Lower leg skin (tissue), 4 donors: Measurements from ENCODE around the gene TENM4. TPM values are rescaled to one million over a fixed set of nuclear protein-coding genes. Genes with fewer than 3 reads are reported as not detected.

ENCODE experiments used
- DNase-seq, 2 donors: peaks; one replicate each; pipeline ENCODE4 v3.0.0-alpha.2; 2019; ENCODE audit warnings: low spot score in 2 of 2
- H3K4me3 ChIP-seq: fragments of 200-600 bp; sonication (generic); 2 replicates; pipeline ENCODE4 v1.5.1; 2017; ENCODE audit warnings: mild to moderate bottlenecking, low read depth; ENCODE audit not compliant: poor library complexity, severe bottlenecking
- POLR2A ChIP-seq, 2 donors: fragments of 450-650 bp; IDR thresholded peaks; one replicate each; pipeline ENCODE4 v1.6.1; 2016 to 2017; ENCODE audit warnings: antibody characterized with exemption in 2 of 2, mild to moderate bottlenecking in 1 of 2, moderate library complexity in 1 of 2
- WGBS, 2 donors: methylation state at CpG; one replicate each; pipeline ENCODE4 v1.1.5; 2018; 5-methylcytosine and 5-hydroxymethylcytosine counted together
- intact Hi-C: fragments of 100-400 bp; cut with DNase I; formaldehyde crosslinking; loops from one replicate; pipeline ENCODE4 v1.15.0; 2023; ENCODE audit warnings: low total_unique reads
- microRNA counts, 2 donors: library from miRNA; unstranded; fragments of <30 nt; microRNA quantifications; one replicate each; lab custom pipeline; 2016
- microRNA-seq, 2 donors: library from miRNA; unstranded; fragments of <30 nt; microRNA quantifications; one replicate each; pipeline ENCODE4, GENCODE V29; 2016; ENCODE audit warnings: borderline replicate concordance in 2 of 2, borderline number of aligned reads in 1 of 2
- total RNA-seq, 4 donors: library from RNA; depleted of rRNA; stranded (reverse); fragments of >200 nt; gene quantifications; one replicate each; pipeline ENCODE4 v1.1.0, GENCODE V29; 2016
- TF ChIP-seq, protein P1 (sequence below), 3 donors: fragments of 450-650 bp; IDR thresholded peaks; one replicate each; pipeline ENCODE4 v1.5.1; 2016; ENCODE audit warnings: antibody characterized with exemption in 3 of 3, mild to moderate bottlenecking in 3 of 3, moderate library complexity in 2 of 3

TENM4 gene
- total RNA-seq, 4 donors from 2014 or later, result 34.4 to 41.1 (median 36.6) TPM

DNA sequence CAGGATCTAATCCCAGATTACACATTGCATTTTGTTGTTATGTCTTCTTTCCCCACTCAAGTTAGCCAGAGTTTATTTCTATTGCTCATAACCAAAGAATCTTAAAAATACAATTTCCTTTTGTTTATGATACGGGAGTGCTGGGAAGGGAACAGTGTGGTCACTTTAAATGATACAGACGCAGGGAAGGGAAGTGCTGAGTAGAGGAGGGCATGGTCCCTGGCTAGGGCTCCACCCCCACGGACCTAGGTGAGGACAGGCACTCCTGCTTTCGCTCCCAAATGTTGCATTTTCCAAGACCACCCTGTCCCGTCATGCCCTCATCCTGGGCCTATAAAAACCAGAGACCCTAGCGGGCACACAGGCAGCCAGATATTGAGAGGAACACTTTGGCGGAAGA is 835.5 kb downstream of the TENM4 start:
- WGBS, 2 donors, result 84 to 86% methylated on average over 7 of the region's 7 CpGs
- TF ChIP-seq, protein P1, sequence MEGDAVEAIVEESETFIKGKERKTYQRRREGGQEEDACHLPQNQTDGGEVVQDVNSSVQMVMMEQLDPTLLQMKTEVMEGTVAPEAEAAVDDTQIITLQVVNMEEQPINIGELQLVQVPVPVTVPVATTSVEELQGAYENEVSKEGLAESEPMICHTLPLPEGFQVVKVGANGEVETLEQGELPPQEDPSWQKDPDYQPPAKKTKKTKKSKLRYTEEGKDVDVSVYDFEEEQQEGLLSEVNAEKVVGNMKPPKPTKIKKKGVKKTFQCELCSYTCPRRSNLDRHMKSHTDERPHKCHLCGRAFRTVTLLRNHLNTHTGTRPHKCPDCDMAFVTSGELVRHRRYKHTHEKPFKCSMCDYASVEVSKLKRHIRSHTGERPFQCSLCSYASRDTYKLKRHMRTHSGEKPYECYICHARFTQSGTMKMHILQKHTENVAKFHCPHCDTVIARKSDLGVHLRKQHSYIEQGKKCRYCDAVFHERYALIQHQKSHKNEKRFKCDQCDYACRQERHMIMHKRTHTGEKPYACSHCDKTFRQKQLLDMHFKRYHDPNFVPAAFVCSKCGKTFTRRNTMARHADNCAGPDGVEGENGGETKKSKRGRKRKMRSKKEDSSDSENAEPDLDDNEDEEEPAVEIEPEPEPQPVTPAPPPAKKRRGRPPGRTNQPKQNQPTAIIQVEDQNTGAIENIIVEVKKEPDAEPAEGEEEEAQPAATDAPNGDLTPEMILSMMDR (IDR thresholded peaks at IDR 0.05), result no peak
- TF ChIP-seq POLR2A (IDR thresholded peaks at IDR 0.05), result no peak
- DNase-seq, result no peak
- no peak overlapping the region for H3K4me3 ChIP-seq
- intact Hi-C loops, result no loop called here

DNA sequence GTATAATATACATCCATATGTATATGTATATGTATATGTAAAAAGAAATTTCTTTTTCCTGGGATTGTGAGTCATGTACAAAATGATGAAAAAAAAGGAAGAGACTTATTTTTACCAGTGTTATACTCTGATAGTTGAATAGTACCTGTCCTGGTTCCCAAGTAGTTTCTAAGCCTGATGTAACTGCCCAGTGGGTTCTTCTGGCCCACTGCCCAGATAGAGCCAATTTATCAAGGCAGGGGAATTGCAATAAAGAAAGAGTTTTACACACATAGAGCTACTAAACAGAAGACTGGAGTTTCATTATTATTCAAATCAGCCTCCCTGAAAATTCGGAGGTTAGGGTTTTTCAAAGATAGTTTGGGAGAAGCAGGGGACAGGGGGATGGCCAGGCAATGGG is 837.0 kb downstream of the TENM4 start:
- WGBS, 2 donors, result 75 to 80% methylated on average over 1 of the region's 1 CpG
- intact Hi-C loops, result no loop called here
- H3K4me3 ChIP-seq, result no peak overlapping the region
- DNase-seq, result no peak
- TF ChIP-seq POLR2A (IDR thresholded peaks at IDR 0.05), result no peak
- TF ChIP-seq, protein P1 (IDR thresholded peaks at IDR 0.05), result no peak

MicroRNA genes within 50 kb of the gene (microRNA counts, 767-probe panel; counts per million panel counts)
- microRNA hsa-miR-708-5p (lab: Ali Mortazavi, UCI), result 0 to 358 counts per million in 2 donors

Small RNA genes lying within 50 kb of the gene (microRNA-seq; reads per million reads assigned to microRNA genes)
- 0 to 0.68 reads per million in 2 donors for gene MIR5579
- gene MIR708, result 1,609 to 1,678 reads per million in 2 donors
